ENCODE measurements around the gene SKA1. TPM values are rescaled to one million over a fixed set of nuclear protein-coding genes. Genes with fewer than 3 reads are reported as not detected.
"Not testable (repeated sequence)": the region's sequence is repeated elsewhere in the genome, so short reads cannot be mapped to it uniquely, and the experiment has no call there.

SKA1 gene
- total RNA-seq, 1 donor from 2014 or later: 23.9 TPM

GRCh38 chr18:50399582-50399981 is 24.7 kb downstream of the SKA1 start:
- TF ChIP-seq CTCF (conservative IDR thresholded peaks at IDR 0.05; ENCODE audit: low read depth, low read length): no peak
- no peak overlapping the region for H3K4me3 ChIP-seq (ENCODE audit: low read depth, low read length)
- no peak for DNase-seq (ENCODE audit: low read depth)

- not testable (repeated sequence) for DNase-seq (ENCODE audit: low read depth); H3K4me3 ChIP-seq (ENCODE audit: low read depth, low read length)
Measured at GRCh38 chr18:50400438-50400837, 25.6 kb downstream of the SKA1 start.

GRCh38 chr18:50401295-50401694 is 26.4 kb downstream of the SKA1 start:
- DNase-seq (ENCODE audit: low read depth): no peak
- TF ChIP-seq CTCF (conservative IDR thresholded peaks at IDR 0.05; ENCODE audit: low read depth, low read length): no peak
- no peak overlapping the region for H3K4me3 ChIP-seq (ENCODE audit: low read depth, low read length)

- TF ChIP-seq CTCF (conservative IDR thresholded peaks at IDR 0.05; ENCODE audit: low read depth, low read length): no peak
- DNase-seq (ENCODE audit: low read depth): no peak
Measured at GRCh38 chr18:50401888-50402287, 27.0 kb downstream of the SKA1 start.

GRCh38 chr18:50404752-50405581 is 30.1 kb downstream of the SKA1 start:
- not testable (repeated sequence) for DNase-seq (ENCODE audit: low read depth); H3K4me3 ChIP-seq (ENCODE audit: low read depth, low read length)

More at GRCh38 chr18:50401888-50402287, 27.0 kb downstream of the SKA1 start:
- no peak overlapping the region for H3K4me3 ChIP-seq (ENCODE audit: low read depth, low read length)

- no peak overlapping the region for H3K4me3 ChIP-seq (ENCODE audit: low read depth, low read length)
- DNase-seq (ENCODE audit: low read depth): no peak
- TF ChIP-seq CTCF (conservative IDR thresholded peaks at IDR 0.05; ENCODE audit: low read depth, low read length): no peak
Measured at GRCh38 chr18:50405582-50406271, 30.9 kb downstream of the SKA1 start.

- no peak overlapping the region for H3K4me3 ChIP-seq (ENCODE audit: low read depth, low read length)
- TF ChIP-seq CTCF (conservative IDR thresholded peaks at IDR 0.05; ENCODE audit: low read depth, low read length): no peak
- no peak for DNase-seq (ENCODE audit: low read depth)
Measured at GRCh38 chr18:50409236-50409635, 34.4 kb downstream of the SKA1 start.

- no peak for TF ChIP-seq CTCF (conservative IDR thresholded peaks at IDR 0.05; ENCODE audit: low read depth, low read length)
- DNase-seq (ENCODE audit: low read depth): no peak
- H3K4me3 ChIP-seq (ENCODE audit: low read depth, low read length): no peak overlapping the region
Measured at GRCh38 chr18:50410008-50410407, 35.2 kb downstream of the SKA1 start.

Measured in epithelial cell of proximal tubule (primary cell).